GM12872 (cell line): Measurements from ENCODE around the gene BMX.

Experiments
- TF ChIP-seq, protein P1 (sequence below): IDR thresholded peaks from 3 replicates; pipeline ENCODE4 v1.5.1; 2011; ENCODE audit warnings: low read depth, mild to moderate bottlenecking, low read length, moderate library complexity; ENCODE audit not compliant: insufficient read depth

The BMX gene

DNA sequence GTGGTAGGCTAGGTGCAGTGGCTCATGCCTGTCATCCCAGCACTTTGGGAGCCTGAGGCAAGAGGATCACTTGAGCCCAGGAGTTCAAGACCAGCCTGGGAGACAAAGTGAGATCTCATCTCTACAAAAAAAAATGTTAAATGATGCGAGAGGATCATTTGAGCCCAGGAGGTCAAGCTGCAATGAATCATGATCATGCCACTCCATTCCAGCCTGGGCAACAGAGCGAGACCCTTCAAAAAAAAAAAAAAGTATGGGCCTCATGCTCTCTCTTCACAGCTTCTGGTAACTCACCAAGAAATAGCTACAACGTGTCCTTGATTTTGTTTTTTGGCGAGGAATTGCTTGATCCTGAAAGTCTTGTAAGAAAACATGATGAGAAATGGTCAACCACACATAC is 98.9 kb downstream of the BMX start:
- TF ChIP-seq, protein P1, sequence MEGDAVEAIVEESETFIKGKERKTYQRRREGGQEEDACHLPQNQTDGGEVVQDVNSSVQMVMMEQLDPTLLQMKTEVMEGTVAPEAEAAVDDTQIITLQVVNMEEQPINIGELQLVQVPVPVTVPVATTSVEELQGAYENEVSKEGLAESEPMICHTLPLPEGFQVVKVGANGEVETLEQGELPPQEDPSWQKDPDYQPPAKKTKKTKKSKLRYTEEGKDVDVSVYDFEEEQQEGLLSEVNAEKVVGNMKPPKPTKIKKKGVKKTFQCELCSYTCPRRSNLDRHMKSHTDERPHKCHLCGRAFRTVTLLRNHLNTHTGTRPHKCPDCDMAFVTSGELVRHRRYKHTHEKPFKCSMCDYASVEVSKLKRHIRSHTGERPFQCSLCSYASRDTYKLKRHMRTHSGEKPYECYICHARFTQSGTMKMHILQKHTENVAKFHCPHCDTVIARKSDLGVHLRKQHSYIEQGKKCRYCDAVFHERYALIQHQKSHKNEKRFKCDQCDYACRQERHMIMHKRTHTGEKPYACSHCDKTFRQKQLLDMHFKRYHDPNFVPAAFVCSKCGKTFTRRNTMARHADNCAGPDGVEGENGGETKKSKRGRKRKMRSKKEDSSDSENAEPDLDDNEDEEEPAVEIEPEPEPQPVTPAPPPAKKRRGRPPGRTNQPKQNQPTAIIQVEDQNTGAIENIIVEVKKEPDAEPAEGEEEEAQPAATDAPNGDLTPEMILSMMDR, result no peak

DNA sequence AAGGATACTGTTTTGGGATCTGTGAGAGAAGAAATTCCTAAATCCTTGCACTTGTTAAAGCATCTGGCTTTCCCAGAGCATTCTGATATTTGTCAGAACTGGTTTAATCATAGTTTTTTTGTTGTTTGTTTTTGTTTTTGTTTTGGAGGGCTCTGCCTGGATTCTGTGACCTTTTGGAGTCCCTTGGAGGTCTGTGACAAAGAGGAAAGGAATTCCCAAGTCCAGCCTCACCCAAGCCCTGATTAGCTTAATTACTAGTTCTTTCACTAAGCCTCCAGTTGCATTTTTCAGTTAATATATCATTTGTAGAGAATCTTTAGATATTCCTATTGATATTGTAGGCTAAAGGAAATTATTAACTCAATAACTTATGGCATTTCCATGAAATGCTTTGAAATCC is 99.4 kb downstream of the BMX start:
- TF ChIP-seq, protein P1, result no peak

DNA sequence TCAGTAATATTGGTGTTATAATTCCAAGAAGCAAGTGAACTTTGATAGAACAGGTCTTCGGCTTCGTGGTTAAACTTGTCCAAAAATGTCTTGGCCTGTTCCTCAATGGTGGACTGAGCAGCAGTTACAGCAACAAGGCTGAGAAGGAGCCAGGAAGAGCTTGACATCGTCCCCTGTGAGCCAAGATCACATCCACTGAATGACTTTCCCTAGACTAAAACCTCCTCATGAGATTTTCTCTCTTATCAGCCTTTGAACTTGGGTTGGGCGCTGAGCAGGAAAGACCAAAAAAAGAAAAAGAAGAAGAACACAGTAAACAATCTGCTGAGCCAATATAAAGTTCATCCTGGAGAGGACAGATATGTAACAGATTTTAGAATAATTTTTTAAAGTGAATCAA is 100.1 kb downstream of the BMX start, which contains the start of gene ACE2:
ACE2 (minus strand) TSS at position 216 of the 400 bp plus-strand sequence; CDS start at position 167, 49 bp downstream.
- TF ChIP-seq, protein P1, result no peak

DNA sequence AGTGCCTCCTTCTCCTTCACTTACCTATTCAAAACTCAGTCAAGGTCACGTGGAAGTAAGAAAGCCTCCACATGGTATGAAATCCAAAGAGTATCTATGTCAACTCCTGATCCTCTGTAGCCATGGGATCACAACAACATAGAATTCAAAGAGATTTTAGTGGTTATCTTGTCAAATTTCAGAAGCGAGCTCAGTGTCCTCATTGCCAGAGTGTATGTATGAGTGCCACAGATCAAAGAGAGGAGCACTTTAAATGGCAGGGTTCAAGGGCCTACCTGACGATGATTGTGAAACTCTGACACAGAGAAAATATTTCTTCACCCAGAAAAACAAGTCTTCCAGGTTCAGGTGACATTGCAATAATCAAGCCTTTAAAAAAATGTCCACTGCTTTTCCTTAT is 101.3 kb downstream of the BMX start:
- TF ChIP-seq, protein P1, result no peak

DNA sequence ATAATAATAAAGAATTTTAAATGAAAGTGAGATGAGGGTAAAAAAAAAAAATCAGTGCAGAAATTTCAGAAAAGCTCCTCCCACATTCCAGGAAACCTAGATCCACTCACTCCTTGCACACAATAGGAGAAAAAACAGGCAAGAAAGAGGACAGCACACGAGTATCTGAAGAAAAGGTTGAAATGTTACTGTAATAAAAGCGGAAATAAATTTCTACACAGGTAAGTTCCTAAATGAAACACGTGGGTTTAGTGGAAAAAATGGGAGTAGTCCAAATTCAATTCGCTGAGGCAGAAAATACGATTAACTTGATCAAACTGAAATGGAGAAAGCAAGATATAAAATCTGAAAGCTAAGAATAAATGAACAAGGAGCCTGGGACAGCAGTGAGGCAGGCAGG is 102.2 kb downstream of the BMX start:
- TF ChIP-seq, protein P1, result no peak

DNA sequence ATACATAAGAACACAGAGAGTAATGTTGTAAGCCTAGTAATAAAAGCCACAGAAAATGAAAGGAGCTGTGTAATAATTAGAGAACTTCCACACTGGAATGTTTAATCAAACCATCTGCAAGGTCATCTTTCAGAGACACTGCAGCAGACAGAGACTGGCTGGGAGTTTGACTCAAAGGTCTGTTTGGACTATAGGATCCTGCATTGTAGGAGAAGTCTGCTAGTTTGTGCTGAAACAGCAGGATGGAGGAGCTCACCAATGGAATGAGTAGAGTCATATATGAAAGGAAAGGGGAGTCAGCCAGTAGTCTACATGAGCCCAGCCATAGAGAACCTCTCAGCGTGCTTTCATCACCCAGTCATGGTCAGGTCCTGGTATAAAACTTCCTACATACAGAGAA is 104.6 kb downstream of the BMX start:
- TF ChIP-seq, protein P1, result no peak
